Stimulated activated CD4-positive, alpha-beta T cell treated with anti-CD3 and anti-CD28 coated beads, Interleukin-4, amount 100 ng/mL, for 48 hours (primary cell): ENCODE data around the gene RNF123.
"Not testable (repeated sequence)": the region's sequence is repeated elsewhere in the genome, so short reads cannot be mapped to it uniquely, and the experiment has no call there.

Experiments used
- DNase-seq, 2 donors: peaks; one replicate each; pipeline ENCODE4 v3.0.0-alpha.2; 2020; ENCODE audit warnings: low read depth in 2 of 2

The RNF123 gene

GRCh38 chr3:49720855-49721595 is 31.7 kb downstream of the RNF123 start:
- no peak for DNase-seq

GRCh38 chr3:49721596-49721895 is 32.2 kb downstream of the RNF123 start:
- no peak for DNase-seq

GRCh38 chr3:49721896-49722781 is 32.8 kb downstream of the RNF123 start:
- no peak for DNase-seq

GRCh38 chr3:49722896-49723295 is 33.5 kb downstream of the RNF123 start:
- DNase-seq = no peak

- peak; percentile 45 to 55 for DNase-seq
These were observed 33.9 kb downstream of the RNF123 start for GRCh38 chr3:49723296-49723627.

GRCh38 chr3:49723628-49724551 is 34.5 kb downstream of the RNF123 start, which contains the start of gene GMPPB:
Gene GMPPB (minus strand): TSS chr3:49723951. CDS start chr3:49723726, 225 bp downstream.
- peak; percentile 90 to 93 for DNase-seq

GRCh38 chr3:49724586-49724985 is 35.2 kb downstream of the RNF123 start:
- no peak for DNase-seq

GRCh38 chr3:49725906-49726681 is 36.7 kb downstream of the RNF123 start:
- DNase-seq = no peak

- no peak for DNase-seq
These were observed 38.0 kb downstream of the RNF123 start for GRCh38 chr3:49727154-49727923.

- DNase-seq = no peak
These were observed 38.6 kb downstream of the RNF123 start for GRCh38 chr3:49727924-49728361.

- no peak for DNase-seq
These were observed 40.7 kb downstream of the RNF123 start for GRCh38 chr3:49729966-49730609.

- no peak for DNase-seq
These were observed 43.2 kb downstream of the RNF123 start for GRCh38 chr3:49732597-49732996.

GRCh38 chr3:49733551-49733950 is 44.2 kb downstream of the RNF123 start:
- DNase-seq = no peak

GRCh38 chr3:49734752-49735151 is 45.4 kb downstream of the RNF123 start:
- DNase-seq = no peak

GRCh38 chr3:49738067-49738713 is 48.8 kb downstream of the RNF123 start:
- no peak for DNase-seq

- DNase-seq = no peak
These were observed 51.1 kb downstream of the RNF123 start for GRCh38 chr3:49740427-49740826.

GRCh38 chr3:49745986-49746385 is 56.6 kb downstream of the RNF123 start:
- DNase-seq = no peak

- no peak for DNase-seq
These were observed 58.6 kb downstream of the RNF123 start for GRCh38 chr3:49747792-49748480.

GRCh38 chr3:49748874-49749273 is 59.5 kb downstream of the RNF123 start:
- not testable (repeated sequence) for DNase-seq
